ENCODE results near the gene PP2D1.

DNA sequence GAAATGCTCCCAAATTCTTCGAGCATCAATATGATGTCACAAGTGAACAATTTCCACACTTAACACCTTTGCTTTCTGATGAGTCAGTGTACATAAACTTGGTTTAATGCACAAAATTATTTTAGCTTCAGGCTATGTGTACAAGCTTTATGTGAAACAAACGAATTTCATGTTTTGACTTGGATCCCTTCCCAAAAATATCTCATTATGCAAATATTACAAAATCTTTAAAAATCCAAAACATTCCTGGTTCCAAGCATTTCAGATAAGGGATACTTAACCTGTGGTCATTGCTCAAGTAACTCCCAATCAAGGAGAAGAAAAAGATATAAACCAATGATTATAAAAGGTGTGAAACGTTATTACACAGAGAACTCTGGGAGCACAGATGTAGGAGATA, 40.0 kb downstream of the PP2D1 start:
- TF ChIP-seq POLR2A (IDR thresholded peaks at IDR 0.05) (no peak), CTCF (IDR thresholded peaks at IDR 0.05) (no peak)

All from testis (tissue), 2 donors.